PFSK-1 (cell line): ENCODE data around the gene SAP25.

Source experiments
- POLR2AphosphoS5 ChIP-seq: IDR thresholded peaks from 2 replicates; pipeline ENCODE4 v1.6.1; 2012; ENCODE audit warnings: low read depth, mild to moderate bottlenecking, control low read depth, low read length, moderate library complexity
- TAF1 ChIP-seq: IDR thresholded peaks from 2 replicates; pipeline ENCODE4 v1.6.1; 2012; ENCODE audit warnings: low read length, control low read depth, borderline replicate concordance; ENCODE audit not compliant: insufficient read depth
- TF ChIP-seq, protein P1 (sequence below), 2 experiments: IDR thresholded peaks; 2 replicates each; pipeline versions ENCODE4 v1.6.1 to v1.8.0; 2011 to 2012; ENCODE audit warnings: low read depth in 2 of 2, low read length in 2 of 2, control low read depth in 1 of 2, inconsistent platforms in 1 of 2, mild to moderate bottlenecking in 1 of 2, moderate library complexity in 1 of 2; ENCODE audit not compliant: insufficient read depth in 1 of 2

GRCh38 chr7:100575206-100575631 lies 1.5 kb upstream of the SAP25 start:
- TF ChIP-seq POLR2AphosphoS5 (no peak), TAF1 (no peak)
- TF ChIP-seq, protein P1, sequence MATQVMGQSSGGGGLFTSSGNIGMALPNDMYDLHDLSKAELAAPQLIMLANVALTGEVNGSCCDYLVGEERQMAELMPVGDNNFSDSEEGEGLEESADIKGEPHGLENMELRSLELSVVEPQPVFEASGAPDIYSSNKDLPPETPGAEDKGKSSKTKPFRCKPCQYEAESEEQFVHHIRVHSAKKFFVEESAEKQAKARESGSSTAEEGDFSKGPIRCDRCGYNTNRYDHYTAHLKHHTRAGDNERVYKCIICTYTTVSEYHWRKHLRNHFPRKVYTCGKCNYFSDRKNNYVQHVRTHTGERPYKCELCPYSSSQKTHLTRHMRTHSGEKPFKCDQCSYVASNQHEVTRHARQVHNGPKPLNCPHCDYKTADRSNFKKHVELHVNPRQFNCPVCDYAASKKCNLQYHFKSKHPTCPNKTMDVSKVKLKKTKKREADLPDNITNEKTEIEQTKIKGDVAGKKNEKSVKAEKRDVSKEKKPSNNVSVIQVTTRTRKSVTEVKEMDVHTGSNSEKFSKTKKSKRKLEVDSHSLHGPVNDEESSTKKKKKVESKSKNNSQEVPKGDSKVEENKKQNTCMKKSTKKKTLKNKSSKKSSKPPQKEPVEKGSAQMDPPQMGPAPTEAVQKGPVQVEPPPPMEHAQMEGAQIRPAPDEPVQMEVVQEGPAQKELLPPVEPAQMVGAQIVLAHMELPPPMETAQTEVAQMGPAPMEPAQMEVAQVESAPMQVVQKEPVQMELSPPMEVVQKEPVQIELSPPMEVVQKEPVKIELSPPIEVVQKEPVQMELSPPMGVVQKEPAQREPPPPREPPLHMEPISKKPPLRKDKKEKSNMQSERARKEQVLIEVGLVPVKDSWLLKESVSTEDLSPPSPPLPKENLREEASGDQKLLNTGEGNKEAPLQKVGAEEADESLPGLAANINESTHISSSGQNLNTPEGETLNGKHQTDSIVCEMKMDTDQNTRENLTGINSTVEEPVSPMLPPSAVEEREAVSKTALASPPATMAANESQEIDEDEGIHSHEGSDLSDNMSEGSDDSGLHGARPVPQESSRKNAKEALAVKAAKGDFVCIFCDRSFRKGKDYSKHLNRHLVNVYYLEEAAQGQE (IDR thresholded peaks at IDR 0.05; ENCODE audit: insufficient read depth in 1 of 2, low read depth in 2 of 2, low read length in 2 of 2), result no peak
